Activated T-cell treated with anti-CD3 and anti-CD28 coated beads, Interleukin-2, amount 50 U/mL, for 1 hour (primary cell): ENCODE measurements around the gene IDS.
"Not testable (repeated sequence)": the region's sequence is repeated elsewhere in the genome, so short reads cannot be mapped to it uniquely, and the experiment has no call there.

Experiments
- DNase-seq: peaks from one replicate; pipeline ENCODE4 v3.0.0-alpha.2; 2020

The IDS gene

DNA sequence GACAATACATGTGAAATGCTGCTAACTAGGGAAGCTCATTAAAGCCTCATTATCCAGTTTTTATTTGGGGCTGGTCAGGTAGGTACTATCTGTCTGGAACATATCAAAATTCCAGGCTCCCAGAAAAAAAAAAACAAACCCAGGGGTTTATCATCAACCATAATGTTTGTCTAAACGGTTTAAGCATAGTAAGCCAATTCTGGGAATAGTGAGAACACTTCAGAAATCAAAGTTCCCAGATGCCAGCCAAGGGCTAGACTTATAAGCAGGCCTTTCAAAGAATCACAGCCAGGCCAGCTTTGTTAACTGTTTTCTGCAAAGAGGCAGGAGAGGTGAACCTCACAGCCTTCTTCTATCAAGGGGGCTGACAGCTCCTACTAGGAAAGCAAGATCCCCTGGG lies 8.1 kb downstream of the IDS start:
- DNase-seq: no peak

- no peak for DNase-seq
Observed at GRCh38 chrX:149495573-149496071, 9.5 kb downstream of the IDS start.

DNA sequence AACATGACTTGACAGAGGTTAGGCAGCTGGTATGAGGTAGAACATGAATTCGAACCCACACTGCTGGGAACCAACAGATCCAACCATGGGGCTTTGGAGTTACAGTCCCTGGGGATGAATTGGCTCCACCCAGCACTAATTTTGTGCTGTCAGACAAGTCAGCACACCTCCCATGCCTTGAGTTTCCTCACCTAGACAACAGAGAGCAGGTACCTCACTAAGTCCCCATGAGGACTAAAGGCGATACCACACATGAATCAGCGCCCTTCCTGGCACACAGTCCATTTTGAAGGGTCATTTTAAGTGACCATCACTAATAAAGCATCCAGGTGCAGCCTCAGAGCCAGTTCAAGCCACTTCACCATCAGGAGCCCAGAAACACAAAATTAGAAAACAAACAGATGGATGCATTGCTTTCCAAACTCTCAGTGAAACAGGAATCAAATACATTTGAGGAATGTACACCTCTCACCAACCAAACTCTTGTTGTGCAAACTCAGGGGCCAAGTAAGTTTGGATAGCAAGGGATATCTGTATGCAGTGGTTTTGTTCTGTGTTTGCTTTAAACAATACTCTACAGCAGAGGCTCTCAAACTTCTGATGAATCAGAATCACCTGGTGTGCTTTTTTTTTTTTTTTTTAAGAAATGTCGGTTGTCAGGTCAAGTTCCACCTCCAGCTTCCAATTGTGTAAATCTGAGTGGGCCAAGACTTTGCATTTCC lies 10.1 kb downstream of the IDS start:
- no peak for DNase-seq

DNA sequence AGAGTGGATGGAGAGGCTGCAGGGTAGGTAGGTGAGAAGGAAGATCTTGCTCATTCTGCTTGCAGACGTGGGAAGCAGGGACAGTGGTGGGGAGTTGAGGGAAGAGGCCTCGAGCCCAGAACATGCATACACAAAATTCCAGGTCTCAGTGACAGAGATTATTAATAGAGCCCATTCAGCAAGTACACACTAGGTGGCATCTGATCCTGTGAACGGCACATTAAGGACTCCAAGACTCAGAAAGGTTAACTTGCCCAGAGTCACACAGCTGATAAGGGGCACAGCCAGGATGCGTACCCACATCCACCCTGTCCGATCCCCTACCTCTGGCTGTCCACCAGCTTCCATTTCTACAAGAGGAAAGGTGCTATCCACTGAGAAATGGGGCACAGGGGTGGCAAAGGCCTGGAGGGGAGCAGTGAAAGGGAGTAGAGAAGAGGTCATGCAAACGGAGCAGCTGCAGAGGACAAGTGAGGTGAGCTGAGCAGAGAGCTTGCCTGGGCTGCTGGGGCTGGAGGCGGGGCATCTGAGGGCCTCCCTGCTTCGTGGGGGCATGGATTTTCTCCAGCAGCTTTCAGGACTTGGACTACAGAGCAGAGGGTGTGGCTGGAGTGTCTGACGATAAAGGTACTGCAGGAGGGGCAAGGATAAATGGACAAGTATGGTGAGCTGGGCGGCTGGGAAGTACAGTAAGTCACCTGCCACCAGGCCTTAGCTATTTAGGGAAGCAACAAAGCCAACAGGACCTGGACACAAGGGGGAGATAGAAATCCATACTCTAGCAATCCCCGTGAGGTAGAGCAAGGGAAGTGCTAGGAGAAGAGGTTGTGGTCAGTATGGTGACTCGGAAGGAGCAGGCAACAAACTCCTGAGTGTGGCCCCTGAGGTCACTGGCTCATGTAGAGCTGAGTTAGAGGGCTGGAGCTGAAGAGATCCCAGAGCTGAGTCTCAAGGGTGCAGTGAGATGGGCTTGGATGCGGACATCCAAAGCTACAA lies 11.2 kb downstream of the IDS start:
- no peak for DNase-seq

GRCh38 chrX:149491812-149492211 lies 13.3 kb downstream of the IDS start:
- DNase-seq: no peak

DNA sequence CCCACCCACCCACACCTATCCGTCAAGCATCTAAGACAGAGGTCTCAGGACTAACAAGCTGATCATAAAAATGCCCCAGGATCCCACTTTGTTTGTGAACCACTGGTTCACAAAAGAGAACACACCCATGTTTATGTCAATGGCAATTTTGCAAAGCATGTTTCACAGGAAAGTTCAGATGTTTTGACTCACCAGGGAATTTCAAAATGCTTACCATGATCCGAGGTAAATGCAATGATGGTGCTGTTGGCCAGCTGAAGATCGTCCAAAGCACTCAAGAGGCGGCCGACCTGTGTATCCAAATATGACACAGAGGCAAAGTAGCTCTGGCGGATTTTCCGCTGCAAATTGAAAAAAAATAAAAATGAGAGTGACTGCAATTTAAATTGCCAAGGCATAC lies 15.0 kb downstream of the IDS start:
- DNase-seq: no peak

- not testable (repeated sequence) for DNase-seq
Observed at GRCh38 chrX:149488411-149489052, 16.6 kb downstream of the IDS start.

GRCh38 chrX:149488008-149488407 lies 17.1 kb downstream of the IDS start:
- not testable (repeated sequence) for DNase-seq

- no peak for DNase-seq
Observed at GRCh38 chrX:149487292-149487691, 17.8 kb downstream of the IDS start.

DNA sequence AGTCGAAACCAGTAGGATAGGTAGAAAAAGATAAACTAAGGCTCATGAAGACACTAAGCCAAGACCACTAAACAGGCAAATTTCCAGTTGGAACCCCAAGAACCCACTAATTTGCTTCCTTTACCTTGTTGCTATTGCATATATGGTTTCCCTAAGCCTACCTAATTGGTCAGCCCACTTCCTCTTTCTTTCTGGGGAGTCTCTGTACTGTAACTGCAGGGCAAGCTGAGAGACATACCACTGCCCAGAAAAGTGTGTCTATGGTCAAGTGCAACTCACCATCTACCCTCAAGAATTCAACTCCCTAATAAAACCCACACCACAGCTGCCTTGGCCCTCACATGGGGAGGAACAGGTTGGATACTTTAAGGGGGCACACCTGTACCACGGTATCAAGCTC lies 28.6 kb downstream of the IDS start:
- DNase-seq: no peak

DNA sequence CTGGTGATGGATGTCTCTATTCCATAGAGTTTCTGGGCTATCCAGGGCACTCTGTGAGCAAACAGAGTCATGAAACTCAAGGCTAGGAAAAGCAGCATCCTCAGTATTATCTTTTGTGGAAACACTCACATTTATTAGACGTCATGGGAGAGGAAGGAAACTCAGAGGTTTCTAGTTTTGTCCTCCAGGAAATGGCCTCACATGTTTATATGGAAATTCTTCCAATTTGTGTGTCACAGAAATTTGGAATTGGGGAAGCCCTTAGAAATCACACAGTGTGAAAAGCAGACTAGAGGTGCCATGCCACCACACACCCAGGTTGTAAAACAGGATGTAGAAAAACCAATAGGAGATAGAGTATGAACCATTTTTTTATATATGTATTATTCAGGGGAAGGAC lies 31.1 kb downstream of the IDS start:
- DNase-seq: no peak

- DNase-seq: no peak
Observed at GRCh38 chrX:149473092-149473491, 32.0 kb downstream of the IDS start.

- no peak for DNase-seq
Observed at GRCh38 chrX:149472625-149473024, 32.5 kb downstream of the IDS start.

- DNase-seq: no peak
Observed at GRCh38 chrX:149471397-149471796, 33.7 kb downstream of the IDS start.

GRCh38 chrX:149470955-149471354 lies 34.2 kb downstream of the IDS start:
- DNase-seq: peak; percentile 75

- no peak for DNase-seq
Observed at GRCh38 chrX:149469406-149469805, 35.7 kb downstream of the IDS start.

DNA sequence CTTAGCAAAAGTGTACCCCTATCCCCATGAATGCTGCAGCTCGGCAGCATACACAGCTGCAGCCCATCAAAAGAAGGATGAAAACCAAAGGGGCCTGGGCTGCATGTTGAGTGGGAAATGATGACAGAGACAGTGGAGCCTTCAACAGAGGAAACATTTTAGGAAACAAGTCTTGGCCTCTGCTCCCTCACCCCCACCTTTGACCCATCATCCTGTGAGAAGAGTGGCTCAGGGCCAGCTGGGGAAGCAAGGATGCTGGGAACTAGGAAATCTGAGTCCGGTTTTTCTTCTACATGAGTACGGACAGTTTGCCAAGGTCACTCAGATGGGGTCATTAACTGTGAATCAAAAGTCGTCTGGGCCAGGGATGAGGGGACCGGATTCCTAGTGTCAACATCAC lies 37.2 kb downstream of the IDS start:
- DNase-seq: no peak

DNA sequence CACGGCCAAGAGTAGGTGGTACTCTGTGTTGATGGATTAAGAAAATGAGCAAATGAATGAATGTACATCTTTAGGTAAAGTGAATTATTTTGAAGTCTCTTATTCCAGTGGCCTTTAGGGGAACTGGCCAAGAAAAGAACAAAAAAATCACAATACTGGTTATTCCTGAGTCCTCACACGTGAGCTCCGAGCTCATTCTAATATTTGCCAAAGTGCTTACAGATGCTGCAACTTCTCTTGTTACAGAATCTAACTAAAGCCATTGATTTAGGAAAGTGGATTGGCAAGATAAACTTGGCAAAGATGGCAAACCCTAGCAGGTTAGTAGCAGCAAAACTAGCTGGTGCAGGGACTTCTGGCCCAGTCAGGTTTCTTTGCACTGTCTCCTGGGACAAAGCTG lies 37.6 kb downstream of the IDS start:
- no peak for DNase-seq

GRCh38 chrX:149462849-149463248 lies 42.3 kb downstream of the IDS start:
- DNase-seq: no peak

DNA sequence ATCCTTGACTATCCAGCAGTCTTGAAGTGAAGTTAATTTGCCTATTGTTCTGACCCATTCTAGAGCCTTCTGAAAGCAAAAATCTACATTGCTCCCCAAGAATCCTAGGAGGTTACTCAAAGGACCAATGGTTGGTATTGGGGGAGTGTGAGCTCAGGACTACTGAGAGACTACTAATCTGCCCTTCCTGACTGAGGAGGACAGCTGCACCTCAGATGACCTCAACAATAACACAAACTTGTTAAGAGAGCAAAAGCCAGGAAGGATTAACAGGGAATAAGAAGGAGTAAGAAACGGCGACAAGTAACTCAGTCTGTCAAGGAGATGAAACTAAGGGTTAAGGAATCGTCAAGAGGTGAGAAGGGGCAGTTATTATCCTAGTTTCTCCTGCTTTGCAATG lies 43.4 kb downstream of the IDS start:
- DNase-seq: no peak

DNA sequence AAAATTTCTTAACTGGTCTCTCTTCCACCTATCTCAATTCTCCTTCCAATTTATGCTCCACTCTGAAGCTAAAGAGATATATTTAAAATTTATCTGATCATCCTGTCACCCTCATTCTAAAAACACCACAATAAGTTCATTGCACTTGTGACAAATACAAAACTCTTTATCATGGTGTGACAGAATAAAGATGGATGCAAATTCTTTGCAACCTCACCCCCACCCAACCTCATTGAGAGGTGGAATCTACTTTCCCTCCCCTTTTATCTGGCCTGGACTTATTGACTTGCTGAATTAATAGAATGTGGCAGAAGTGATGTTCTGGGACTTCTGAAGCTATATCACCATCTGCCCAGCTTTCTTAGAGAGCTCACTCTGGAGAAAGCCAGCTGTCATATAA lies 46.5 kb downstream of the IDS start:
- DNase-seq: no peak

DNA sequence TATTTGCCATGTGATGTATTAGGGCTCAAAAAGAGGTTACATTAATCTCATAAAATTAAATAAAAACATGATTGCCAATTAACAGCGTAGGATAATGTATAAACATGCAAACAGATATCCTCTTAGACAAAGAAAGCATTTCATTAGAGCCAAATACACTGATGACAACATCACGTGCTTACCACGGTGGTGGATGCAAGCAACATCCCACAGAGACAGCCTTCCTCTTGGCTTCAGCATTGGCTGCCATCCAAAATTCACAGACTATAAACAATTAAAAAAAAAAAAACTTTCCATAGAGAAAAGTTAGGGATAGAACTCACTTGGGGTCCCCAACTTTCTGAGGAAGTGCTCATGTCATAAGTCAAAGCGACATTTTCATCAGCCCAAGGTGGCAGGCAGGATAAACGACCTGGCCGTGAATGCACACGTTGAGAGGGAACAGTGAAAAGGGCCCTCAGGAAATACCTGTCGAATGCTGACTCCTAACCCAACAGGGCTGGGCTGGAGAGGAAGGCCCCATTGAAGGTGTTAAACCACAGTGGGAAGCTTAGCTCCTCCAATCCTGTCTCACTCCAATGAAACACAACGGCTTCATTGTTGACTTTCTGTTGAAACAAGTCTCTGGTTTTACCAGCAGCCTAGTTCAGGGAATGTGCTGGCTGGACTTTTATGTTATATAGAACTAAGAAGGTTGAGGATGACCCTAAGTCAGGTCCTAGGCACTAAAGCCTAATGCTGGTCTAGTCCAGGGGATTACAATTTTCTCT lies 48.4 kb downstream of the IDS start:
- DNase-seq: no peak

DNA sequence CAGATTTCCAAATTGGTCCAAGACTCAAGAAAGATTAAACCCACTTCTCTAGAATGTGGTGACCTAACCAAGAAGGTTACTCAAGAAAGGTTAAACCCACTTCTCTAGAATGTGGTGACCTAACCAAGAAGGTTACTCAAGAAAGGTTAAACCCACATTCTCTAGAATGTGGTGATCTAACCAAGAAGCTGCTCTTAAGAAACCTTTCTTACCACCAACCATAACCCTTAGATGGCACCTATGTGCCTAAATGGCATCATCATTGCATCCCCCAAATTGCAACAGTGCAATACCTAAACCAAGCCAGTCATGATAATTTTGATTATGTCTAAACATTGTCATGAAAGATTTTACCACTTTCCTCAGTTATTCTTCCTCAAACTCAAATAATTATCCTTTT lies 49.2 kb downstream of the IDS start:
- no peak for DNase-seq
